ENCODE data around the gene PPP1R13L.
"Not testable (repeated sequence)": the region's sequence is repeated elsewhere in the genome, so short reads cannot be mapped to it uniquely, and the experiment has no call there.

Gene PPP1R13L

GRCh38 chr19:45429896-45430295, 25.0 kb upstream of the PPP1R13L start:
- not testable (repeated sequence) for DNase-seq (ENCODE audit: low read depth)

DNA sequence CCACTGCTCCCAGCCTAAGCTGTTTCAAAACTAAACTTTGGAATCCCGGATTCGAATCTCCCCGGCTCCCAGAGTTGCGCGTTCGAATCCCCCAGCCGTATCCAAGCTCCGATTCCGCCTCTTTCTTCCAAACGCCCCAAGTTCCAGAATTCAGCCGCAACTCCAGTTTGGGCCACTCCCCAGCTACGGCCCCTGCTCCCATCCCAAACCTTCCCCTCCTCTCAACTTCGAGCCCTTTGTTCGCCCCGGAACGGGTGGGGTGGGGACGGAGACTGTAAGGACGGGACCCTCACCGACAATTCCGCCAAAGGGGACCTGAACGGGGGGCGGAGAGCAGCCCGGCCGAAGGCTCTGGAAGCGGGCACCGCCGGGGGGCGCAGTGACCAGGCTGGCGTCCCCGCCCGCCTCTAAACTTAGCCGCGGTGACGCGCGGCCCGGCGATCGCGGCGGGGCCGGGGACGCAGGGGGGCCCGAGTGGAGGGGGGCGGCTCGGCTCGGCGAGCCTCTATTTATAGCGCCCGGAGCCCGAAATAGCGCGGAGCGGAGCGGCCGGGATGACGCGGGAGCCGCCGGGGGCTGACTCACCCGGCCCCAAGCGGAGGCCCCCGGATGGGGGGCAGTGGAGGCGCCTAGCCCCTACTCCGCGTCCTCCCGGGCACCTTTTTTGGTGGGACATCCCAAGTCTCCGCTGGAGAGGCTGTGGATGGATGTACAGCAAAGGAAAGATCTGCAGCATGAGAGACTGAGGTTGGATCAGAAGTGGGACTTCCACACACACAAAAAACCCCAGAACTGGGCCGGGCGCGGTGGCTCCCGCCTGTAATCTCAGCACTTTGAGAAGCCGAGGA, 23.7 kb upstream of the PPP1R13L start:
- no peak for DNase-seq (ENCODE audit: low read depth)

GRCh38 chr19:45424191-45425058, 19.6 kb upstream of the PPP1R13L start:
- DNase-seq (ENCODE audit: low read depth), result peak; percentile 26

- peak; percentile 39 for DNase-seq (ENCODE audit: low read depth)
Measured at GRCh38 chr19:45423589-45424190, 18.8 kb upstream of the PPP1R13L start, which contains the start of gene ERCC1. Gene ERCC1, minus strand, starts transcription at chr19:45423917. Its CDS starts 543 bp downstream, at chr19:45423374.

DNA sequence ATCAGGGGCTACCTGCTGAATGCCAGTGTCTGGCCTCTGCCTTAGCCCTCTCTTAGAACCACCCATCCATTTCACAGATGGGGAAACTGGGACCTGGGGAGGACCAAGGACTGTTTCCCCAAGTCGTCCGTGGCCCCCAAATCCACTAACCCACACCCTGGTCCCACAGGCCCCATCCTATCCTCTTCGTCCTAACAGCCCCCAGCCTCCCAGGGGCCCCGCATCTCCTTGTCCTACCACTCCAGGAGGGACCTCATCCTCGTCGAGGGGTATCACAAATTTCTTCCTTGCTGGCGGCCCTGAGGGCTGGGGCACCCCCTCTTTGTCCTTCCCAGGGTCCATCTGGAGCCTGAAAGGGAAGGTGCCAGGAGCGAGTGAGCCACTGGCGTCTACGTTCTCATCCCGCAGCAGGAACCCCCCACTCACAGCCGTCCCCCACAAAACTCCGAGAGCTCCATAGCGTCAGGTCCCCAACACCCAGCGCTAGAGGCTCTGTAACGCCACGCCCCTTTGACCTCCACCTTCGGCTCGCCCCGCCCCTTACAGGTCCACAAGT, 18.2 kb upstream of the PPP1R13L start:
- DNase-seq (ENCODE audit: low read depth), result peak; percentile 70

GRCh38 chr19:45421947-45422498, 17.2 kb upstream of the PPP1R13L start:
- no peak for DNase-seq (ENCODE audit: low read depth)

DNA sequence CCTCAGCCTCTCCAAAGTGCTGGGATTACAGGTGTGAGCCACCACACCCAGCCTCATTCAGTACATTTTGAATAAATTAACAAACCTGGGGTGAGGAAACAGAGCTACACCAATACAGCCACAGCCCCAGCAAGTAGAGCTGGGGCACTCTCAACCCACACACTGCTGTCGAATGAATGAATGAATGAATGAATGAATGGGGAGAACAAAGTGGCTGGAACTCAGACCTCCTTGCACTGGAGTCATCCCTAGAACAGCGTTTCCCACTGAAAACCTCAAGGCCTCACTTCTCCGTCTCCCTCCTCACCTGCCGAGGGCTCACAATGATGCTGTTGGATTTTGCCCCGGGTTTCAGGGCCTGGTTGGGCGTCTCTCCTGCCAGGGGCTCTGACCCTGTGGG, 16.0 kb upstream of the PPP1R13L start:
- DNase-seq (ENCODE audit: low read depth), result no peak

DNA sequence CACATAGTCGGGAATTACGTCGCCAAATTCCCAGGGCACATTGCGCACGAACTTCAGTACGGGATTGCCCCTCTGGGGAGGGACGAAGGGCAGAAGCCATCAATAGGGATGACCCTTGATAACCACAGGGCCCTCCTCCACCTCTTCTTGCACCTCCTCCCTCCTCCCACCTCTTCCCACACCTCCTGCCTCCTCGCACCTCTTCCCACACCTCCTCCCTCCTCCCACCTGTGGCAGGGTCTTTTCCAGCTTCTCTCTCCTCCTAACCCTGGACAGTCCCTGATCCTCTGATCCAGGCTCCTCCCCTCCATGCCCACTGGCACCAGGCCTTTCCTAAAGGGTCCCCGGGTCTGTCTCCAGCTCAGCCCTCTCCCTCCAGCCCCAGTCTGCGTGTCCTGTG, 15.5 kb upstream of the PPP1R13L start:
- DNase-seq (ENCODE audit: low read depth), result no peak

DNA sequence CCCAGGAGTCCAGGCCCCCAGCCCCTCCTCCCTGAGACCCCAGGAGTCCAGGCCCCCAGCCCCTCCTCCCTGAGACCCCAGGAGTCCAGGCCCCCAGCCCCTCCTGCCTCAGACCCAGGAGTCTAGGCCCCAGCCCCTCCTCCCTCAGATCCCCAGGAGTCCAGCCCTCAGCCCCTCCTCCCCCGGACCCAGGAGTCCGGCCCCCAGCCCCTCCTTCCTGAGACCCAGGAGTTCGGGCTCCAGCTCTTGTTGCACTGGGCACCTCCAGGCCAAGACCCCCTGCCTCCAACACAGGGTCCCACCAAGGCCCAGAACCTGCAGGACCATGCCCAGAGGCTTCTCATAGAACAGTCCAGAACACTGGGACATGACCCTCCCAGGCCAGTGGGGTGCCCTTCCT, 15.0 kb upstream of the PPP1R13L start:
- no peak for DNase-seq (ENCODE audit: low read depth)

DNA sequence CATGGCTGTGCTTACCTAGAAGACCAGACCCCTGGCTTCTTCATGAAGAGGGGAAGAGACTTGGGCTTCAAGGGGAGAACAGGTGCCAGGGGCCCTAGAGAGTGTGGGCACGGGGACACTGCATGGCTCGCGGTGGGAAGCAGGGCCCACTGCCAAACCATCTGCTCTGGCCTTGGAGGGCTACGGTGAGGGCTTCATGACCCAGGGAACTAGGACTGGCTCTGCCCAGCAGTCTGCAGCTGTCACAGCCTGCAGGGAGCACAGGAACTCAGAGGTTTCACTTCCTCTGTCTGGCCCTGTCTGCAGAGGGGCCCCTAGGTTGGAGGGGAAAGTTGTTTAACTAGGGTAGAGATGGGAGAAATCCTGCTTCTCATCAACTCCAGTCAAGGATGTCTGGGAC, 14.5 kb upstream of the PPP1R13L start:
- DNase-seq (ENCODE audit: low read depth), result no peak

- no peak for DNase-seq (ENCODE audit: low read depth)
Measured at GRCh38 chr19:45418802-45419201, 13.9 kb upstream of the PPP1R13L start.

GRCh38 chr19:45417151-45417550, 12.3 kb upstream of the PPP1R13L start:
- no peak for DNase-seq (ENCODE audit: low read depth)

- no peak for DNase-seq (ENCODE audit: low read depth)
Measured at GRCh38 chr19:45414468-45414867, 9.6 kb upstream of the PPP1R13L start.

- no peak for DNase-seq (ENCODE audit: low read depth)
Measured at GRCh38 chr19:45413497-45413896, 8.6 kb upstream of the PPP1R13L start.

DNA sequence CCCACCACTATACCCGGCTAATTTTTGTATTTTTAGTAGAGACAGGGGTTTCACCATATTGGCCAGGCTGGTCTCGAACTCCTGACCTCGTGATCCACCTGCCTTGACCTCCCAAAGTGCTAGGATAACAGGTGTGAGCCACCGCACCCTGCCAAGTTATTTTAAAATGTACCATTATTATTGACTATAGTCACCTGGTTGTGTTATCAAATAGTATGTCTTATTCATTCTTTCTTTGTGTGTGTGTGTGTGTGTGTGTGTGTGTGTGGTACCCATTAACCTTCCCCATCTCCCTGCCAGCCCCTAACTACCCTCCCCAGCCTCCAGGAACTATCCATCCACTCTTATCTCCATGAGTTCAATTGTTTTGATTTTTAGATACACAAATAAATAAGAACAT, 5.5 kb upstream of the PPP1R13L start:
- not testable (repeated sequence) for DNase-seq (ENCODE audit: low read depth)

DNA sequence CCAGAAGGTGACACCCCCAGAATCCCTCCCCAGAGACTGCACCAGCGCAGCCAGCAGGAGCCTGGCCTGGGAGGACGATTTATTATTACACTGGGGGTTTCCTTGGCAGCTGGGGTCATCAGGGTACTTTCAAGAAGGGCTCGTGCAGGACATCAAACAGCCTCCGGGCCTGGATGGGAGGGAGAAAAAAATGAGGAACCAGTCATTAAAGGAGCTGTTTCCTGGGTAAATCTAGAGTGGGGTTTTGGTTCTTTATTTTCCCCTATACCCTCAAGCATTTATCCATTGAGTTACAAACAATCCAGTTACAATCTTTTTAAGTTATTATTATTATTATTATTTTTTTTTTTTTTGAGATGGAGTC, 4.7 kb upstream of the PPP1R13L start:
- no peak for DNase-seq (ENCODE audit: low read depth)

DNA sequence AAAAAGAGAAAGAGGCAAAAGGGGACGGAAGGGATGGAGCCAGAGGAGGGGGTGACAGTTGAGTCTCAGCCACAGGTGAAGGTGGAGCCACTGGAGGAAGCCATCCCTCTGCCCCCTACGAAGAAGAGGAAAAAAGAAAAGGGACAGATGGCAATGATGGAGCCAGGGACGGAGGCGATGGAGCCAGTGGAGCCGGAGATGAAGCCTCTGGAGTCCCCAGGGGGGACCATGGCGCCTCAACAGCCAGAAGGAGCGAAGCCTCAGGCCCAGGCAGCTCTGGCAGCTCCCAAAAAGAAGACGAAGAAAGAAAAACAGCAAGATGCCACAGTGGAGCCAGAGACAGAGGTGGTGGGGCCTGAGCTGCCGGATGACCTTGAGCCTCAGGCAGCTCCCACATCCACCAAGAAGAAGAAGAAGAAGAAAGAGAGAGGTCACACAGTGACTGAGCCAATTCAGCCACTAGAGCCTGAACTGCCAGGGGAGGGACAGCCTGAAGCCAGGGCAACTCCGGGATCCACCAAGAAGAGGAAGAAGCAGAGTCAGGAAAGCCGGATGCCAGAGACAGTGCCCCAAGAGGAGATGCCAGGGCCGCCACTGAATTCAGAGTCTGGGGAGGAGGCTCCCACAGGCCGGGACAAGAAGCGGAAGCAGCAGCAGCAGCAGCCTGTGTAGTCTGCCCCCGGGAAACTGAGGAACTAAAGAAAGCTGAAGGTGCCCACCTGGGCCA, 4.1 kb upstream of the PPP1R13L start:
- DNase-seq (ENCODE audit: low read depth), result no peak

DNA sequence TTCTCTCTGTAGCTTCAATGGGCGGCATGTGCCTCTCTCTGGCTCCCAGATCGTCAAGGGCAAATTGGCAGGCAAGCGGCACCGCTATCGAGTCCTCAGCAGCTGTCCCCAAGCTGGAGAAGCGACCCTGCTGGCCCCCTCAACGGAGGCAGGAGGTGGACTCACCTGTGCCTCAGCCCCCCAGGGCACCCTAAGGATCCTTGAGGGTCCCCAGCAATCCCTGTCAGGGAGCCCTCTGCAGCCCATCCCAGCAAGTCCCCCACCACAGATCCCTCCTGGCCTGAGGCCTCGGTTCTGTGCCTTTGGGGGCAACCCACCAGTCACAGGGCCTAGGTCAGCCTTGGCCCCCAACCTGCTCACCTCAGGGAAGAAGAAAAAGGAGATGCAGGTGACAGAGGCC, 3.3 kb upstream of the PPP1R13L start:
- no peak for DNase-seq (ENCODE audit: low read depth)

DNA sequence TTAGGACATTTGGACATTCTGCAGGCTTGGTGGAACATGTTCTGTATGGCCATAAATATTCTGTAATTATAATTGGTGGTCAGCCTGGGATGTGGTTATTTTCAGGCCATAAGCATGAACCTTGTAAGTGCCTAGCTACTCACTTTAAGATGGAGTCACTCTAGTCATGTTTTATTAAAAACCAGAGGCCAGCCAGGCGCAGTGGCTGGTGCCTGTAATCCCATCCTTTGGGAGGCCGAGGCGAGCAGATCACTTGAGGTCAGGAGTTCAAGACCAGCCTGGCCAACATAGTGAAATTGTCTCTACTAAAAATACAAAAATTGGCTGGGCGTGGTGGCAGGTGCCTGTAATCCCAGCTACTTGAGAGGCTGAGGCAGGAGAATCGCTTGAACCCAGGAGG, 2.7 kb upstream of the PPP1R13L start:
- DNase-seq (ENCODE audit: low read depth), result not testable (repeated sequence)

GRCh38 chr19:45407091-45407375, 2.2 kb upstream of the PPP1R13L start:
- no peak for DNase-seq (ENCODE audit: low read depth)

DNA sequence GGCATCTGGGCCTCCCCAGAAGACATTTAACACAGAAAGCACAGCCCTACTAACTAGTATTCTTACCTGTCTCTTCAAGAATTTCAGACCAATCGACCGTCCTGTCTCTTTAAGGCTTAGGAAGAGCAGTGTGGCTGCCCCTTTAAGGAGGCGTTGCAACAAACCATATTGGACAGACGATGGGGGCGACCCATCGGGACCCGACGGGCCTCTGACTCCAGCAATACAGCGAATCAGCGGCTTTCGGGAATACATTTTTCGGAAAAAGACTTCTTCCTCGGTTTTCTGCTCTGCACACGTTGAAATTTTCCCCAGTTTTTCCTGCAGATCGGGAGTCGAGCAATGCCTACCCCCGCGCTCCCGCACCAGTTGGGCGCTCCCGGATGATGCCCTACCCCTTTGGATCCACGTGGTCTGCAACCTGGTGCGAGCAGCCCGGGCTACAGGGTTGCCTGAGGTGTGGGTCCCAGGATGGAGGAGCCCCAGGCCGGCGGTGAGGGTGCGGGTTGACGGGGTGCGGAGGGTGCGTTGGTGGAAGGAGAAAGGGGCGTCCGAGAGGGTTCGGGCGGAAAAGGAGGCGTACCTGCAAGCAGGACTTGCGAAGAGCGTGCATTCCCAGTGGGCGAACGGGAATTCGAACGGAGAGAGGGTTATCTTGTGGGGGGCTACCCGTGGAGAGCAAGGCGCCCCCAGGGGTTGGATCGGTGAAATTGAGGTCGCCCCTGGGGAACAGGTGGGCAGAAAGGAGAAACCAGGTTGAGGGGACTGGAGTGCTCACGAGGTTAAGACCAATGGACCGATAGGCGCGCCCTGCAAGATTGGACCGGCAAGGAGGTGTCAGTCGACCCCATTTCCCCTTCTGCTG, 1.6 kb upstream of the PPP1R13L start, which contains the start of gene POLR1G:
POLR1G (plus strand) TSS at position 419 of the 865 bp plus-strand sequence; CDS start at position 472, 53 bp downstream.
- peak; percentile 69 for DNase-seq (ENCODE audit: low read depth)

Measured in activated T-helper 9 cell treated with anti-CD3 and anti-CD28 coated beads, Interleukin-2, amount 50 U/mL, for 16 hours (primary cell).